Gastrocnemius medialis (tissue), 4 donors: ENCODE data around the gene MDGA2. TPM values are rescaled to one million over a fixed set of nuclear protein-coding genes. Genes with fewer than 3 reads are reported as not detected.

Source experiments
- ATAC-seq, 2 donors: fragments of 150-250 bp; one replicate each; pipeline ENCODE4 v1.9.1; 2016
- DNase-seq, 2 donors: peaks; one replicate each; pipeline ENCODE4 v3.0.0-alpha.2; 2019
- H3K27ac ChIP-seq, 4 donors: fragments of 200-600 bp; sonication (generic); 1 replicate in 1 of 4; 2 replicates in 3 of 4; pipeline ENCODE4 v1.5.1; 2016 to 2018; ENCODE audit warnings: mild to moderate bottlenecking in 2 of 4, moderate library complexity in 1 of 4
- H3K27me3 ChIP-seq, 3 donors: fragments of 200-600 bp; sonication (generic) in 2 of 3; 1 replicate in 1 of 3; 2 replicates in 2 of 3; pipeline versions ENCODE4 v1.5.1 to v1.6.0; 2016 to 2019; ENCODE audit warnings: mild to moderate bottlenecking in 1 of 3, moderate library complexity in 1 of 3
- H3K36me3 ChIP-seq, 2 donors: fragments of 200-600 bp; sonication (generic) in 1 of 2; one replicate each; pipeline ENCODE4 v1.5.1; 2017 to 2018
- H3K4me1 ChIP-seq, 2 donors: fragments of 200-600 bp; sonication (generic) in 1 of 2; one replicate each; pipeline ENCODE4 v1.5.1; 2016 to 2017; ENCODE audit warnings: mild to moderate bottlenecking in 2 of 2
- H3K4me3 ChIP-seq, 4 donors: fragments of 200-600 bp; sonication (generic) in 3 of 4; 1 replicate in 1 of 4; 2 replicates in 3 of 4; pipeline ENCODE4 v1.5.1; 2016 to 2019; ENCODE audit warnings: mild to moderate bottlenecking in 2 of 4
- H3K9me3 ChIP-seq, 3 donors: fragments of 200-600 bp; sonication (generic) in 2 of 3; 1 replicate in 1 of 3; 2 replicates in 2 of 3; pipeline ENCODE4 v1.5.1; 2016 to 2019
- CTCF ChIP-seq, 5 experiments: fragments of 450-650 bp in 3 of 5; fragments of 200-600 bp in 2 of 5; sonication (generic) in 2 of 5; IDR thresholded peaks in 4 of 5; conservative IDR thresholded peaks in 1 of 5; 1 replicate in 4 of 5; 2 replicates in 1 of 5; pipeline ENCODE4 v1.5.1; 2016 to 2019; ENCODE audit warnings: antibody characterized with exemption in 5 of 5, mild to moderate bottlenecking in 3 of 5, moderate library complexity in 3 of 5
- POLR2A ChIP-seq, 2 donors: fragments of 450-650 bp; IDR thresholded peaks; one replicate each; pipeline ENCODE4 v1.6.1; 2017; ENCODE audit warnings: antibody characterized with exemption in 2 of 2, mild to moderate bottlenecking in 2 of 2, moderate library complexity in 2 of 2
- in situ Hi-C, 4 donors: fragments of 200-750 bp; cut with MboI; loops; one replicate each; pipeline versions ENCODE4 v1.15.0 to v1.8.0; 2017; ENCODE audit warnings: low sequenced_read_pairs in 4 of 4
- intact Hi-C: fragments of 100-400 bp; cut with DNase I; formaldehyde crosslinking; loops from one replicate; pipeline ENCODE4 v1.15.1; 2023; ENCODE audit warnings: low total_unique reads
- total RNA-seq, 4 donors: library from RNA; depleted of rRNA; stranded (reverse); fragments of >200 nt; gene quantifications; one replicate each; pipeline versions ENCODE4 v1.1.0 to v1.2.3, GENCODE V29; 2016

MDGA2 gene
- total RNA-seq, 4 donors from 2014 or later: not detected

- no peak for ATAC-seq
- in situ Hi-C loops: no loop called here
These were observed 12.9 kb downstream of the MDGA2 start for GRCh38 chr14:47662466-47662865.

DNA sequence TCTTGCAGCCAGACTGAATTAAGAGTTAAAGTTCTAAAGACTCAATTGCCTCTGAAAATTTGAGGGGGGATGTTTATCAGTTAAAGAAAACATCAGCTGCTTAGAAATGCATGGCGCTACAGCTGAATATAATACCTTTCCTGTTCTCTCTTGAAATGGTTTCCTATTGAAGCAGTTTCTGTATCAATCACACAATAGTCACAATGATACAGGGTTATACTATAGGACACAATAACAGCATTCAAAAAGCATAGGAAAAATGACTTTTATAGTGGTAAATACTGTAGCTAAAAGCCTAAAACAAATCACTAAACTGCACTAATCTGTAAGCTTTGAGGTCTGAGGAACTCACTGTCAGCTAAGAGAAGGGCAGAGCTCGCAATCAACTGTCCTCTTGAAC lies 15.2 kb downstream of the MDGA2 start:
- Histone ChIP-seq H3K27me3 (no peaks in the 10 kb centered on the region), H3K27ac (no peak overlapping the region), H3K9me3 (no peaks in the 10 kb centered on the region), H3K4me3 (no peak overlapping the region), H3K4me1 (no peaks in the 10 kb centered on the region), H3K36me3 (no peaks in the 10 kb centered on the region)
- intact Hi-C loops (no loop called here), in situ Hi-C loops (no loop called here)
- TF ChIP-seq POLR2A (IDR thresholded peaks at IDR 0.05) (no peak), CTCF (IDR thresholded peaks at IDR 0.05 in 4 of 5, conservative IDR thresholded peaks at IDR 0.05 in 1 of 5) (no peak)
- ATAC-seq: no peak
- DNase-seq: no peak

More at GRCh38 chr14:47662466-47662865, 12.9 kb downstream of the MDGA2 start:
- Histone ChIP-seq H3K36me3 (no peaks in the 10 kb centered on the region), H3K27me3 (no peaks in the 10 kb centered on the region), H3K4me1 (no peaks in the 10 kb centered on the region), H3K27ac (no peak overlapping the region), H3K9me3 (no peaks in the 10 kb centered on the region), H3K4me3 (no peak overlapping the region)
- DNase-seq: no peak
- TF ChIP-seq CTCF (IDR thresholded peaks at IDR 0.05 in 4 of 5, conservative IDR thresholded peaks at IDR 0.05 in 1 of 5): no peak
- no peak for TF ChIP-seq POLR2A (IDR thresholded peaks at IDR 0.05)
- intact Hi-C loops: no loop called here

GRCh38 chr14:47658041-47658440 lies 17.4 kb downstream of the MDGA2 start:
- TF ChIP-seq POLR2A (IDR thresholded peaks at IDR 0.05) (no peak), CTCF (IDR thresholded peaks at IDR 0.05 in 4 of 5, conservative IDR thresholded peaks at IDR 0.05 in 1 of 5) (no peak)
- H3K27ac ChIP-seq: no peak overlapping the region
- no peaks in the 10 kb centered on the region for H3K36me3 ChIP-seq
- ATAC-seq: no peak
- in situ Hi-C loops: no loop called here
- intact Hi-C loops: no loop called here
- no peaks in the 10 kb centered on the region for H3K9me3 ChIP-seq
- H3K4me1 ChIP-seq: no peaks in the 10 kb centered on the region
- no peak overlapping the region for H3K4me3 ChIP-seq
- H3K27me3 ChIP-seq: no peaks in the 10 kb centered on the region
- no peak for DNase-seq

- H3K27ac ChIP-seq: no peak overlapping the region
- H3K27me3 ChIP-seq: no peaks in the 10 kb centered on the region
- no peaks in the 10 kb centered on the region for H3K36me3 ChIP-seq
- no peaks in the 10 kb centered on the region for H3K4me1 ChIP-seq
- H3K9me3 ChIP-seq: no peaks in the 10 kb centered on the region
- ATAC-seq (no peak), DNase-seq (no peak)
- in situ Hi-C loops: no loop called here
- TF ChIP-seq POLR2A (IDR thresholded peaks at IDR 0.05) (no peak), CTCF (IDR thresholded peaks at IDR 0.05 in 4 of 5, conservative IDR thresholded peaks at IDR 0.05 in 1 of 5) (no peak)
- intact Hi-C loops: no loop called here
- no peak overlapping the region for H3K4me3 ChIP-seq
These were observed 18.3 kb downstream of the MDGA2 start for GRCh38 chr14:47657143-47657542.

DNA sequence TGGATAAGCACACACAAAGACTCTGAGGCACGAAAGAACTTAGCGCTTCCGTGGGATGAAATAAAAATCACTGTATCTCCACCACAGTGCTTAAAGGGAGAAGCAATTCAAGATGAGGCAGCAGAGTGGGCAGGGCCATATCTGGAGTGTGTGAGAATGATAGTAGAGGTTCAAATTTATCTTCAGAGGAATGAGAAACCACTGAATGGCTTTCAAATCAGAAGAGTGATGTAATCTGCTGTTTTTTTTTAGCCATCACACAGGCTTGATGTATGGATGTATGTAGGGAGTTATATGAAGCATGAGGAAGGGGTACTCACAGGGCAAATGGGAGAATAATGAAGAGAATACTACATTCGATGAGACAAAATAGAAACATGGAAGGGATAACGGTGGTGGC lies 24.1 kb downstream of the MDGA2 start:
- in situ Hi-C loops (no loop called here), intact Hi-C loops (no loop called here)
- ATAC-seq (no peak), DNase-seq (no peak)
- Histone ChIP-seq H3K36me3 (no peaks in the 10 kb centered on the region), H3K4me1 (no peaks in the 10 kb centered on the region), H3K9me3 (no peaks in the 10 kb centered on the region), H3K27ac (no peak overlapping the region), H3K27me3 (no peaks in the 10 kb centered on the region), H3K4me3 (no peak overlapping the region)
- TF ChIP-seq POLR2A (IDR thresholded peaks at IDR 0.05) (no peak), CTCF (IDR thresholded peaks at IDR 0.05 in 4 of 5, conservative IDR thresholded peaks at IDR 0.05 in 1 of 5) (no peak)
